Astrocyte of the cerebellum (primary cell): ENCODE measurements around the gene PRKCQ.

Source experiments
- DNase-seq: peaks from one replicate; pipeline ENCODE4 v3.0.0-alpha.2; 2011; ENCODE audit warnings: low read depth
- H3K4me3 ChIP-seq: 2 replicates; pipeline ENCODE4 v1.5.1; 2011; ENCODE audit warnings: mild to moderate bottlenecking, low read depth, low read length, moderate library complexity
- CTCF ChIP-seq: IDR thresholded peaks from 2 replicates; pipeline ENCODE4 v1.5.1; 2012; ENCODE audit warnings: low read length, low read depth, moderate library complexity, mild to moderate bottlenecking; ENCODE audit errors: missing control alignments
- in situ Hi-C: cut with HindIII; loops from 2 replicates; pipeline ENCODE4 v1.10.0; 2017; ENCODE audit warnings: low sequenced_read_pairs

PRKCQ gene

GRCh38 chr10:6494442-6494819 lies 85.6 kb downstream of the PRKCQ start:
- in situ Hi-C loops: no loop called here
- no peak overlapping the region for H3K4me3 ChIP-seq
- DNase-seq: no peak
- no peak for TF ChIP-seq CTCF

GRCh38 chr10:6493521-6494441 lies 86.3 kb downstream of the PRKCQ start:
- no peak for TF ChIP-seq CTCF
- no peak for DNase-seq
- in situ Hi-C loops: no loop called here
- no peak overlapping the region for H3K4me3 ChIP-seq

GRCh38 chr10:6492896-6493295 lies 87.2 kb downstream of the PRKCQ start:
- no peak overlapping the region for H3K4me3 ChIP-seq
- no peak for TF ChIP-seq CTCF
- in situ Hi-C loops: no loop called here
- DNase-seq: no peak

- H3K4me3 ChIP-seq: no peak overlapping the region
- in situ Hi-C loops: no loop called here
- no peak for DNase-seq
- TF ChIP-seq CTCF: no peak
Measured at GRCh38 chr10:6491841-6492609, 88.1 kb downstream of the PRKCQ start.

GRCh38 chr10:6490614-6491013 lies 89.5 kb downstream of the PRKCQ start:
- in situ Hi-C loops: no loop called here
- TF ChIP-seq CTCF: no peak

GRCh38 chr10:6487920-6488319 lies 92.2 kb downstream of the PRKCQ start:
- TF ChIP-seq CTCF: no peak
- no peak for DNase-seq
- H3K4me3 ChIP-seq: no peak overlapping the region
- in situ Hi-C loops: no loop called here

More at GRCh38 chr10:6490614-6491013, 89.5 kb downstream of the PRKCQ start:
- no peak for DNase-seq
- H3K4me3 ChIP-seq: no peak overlapping the region
